K562 (cell line): ENCODE data around the gene QKI.

ENCODE experiments used
- CTCF ChIP-seq, 3 experiments: IDR thresholded peaks in 2 of 3; conservative IDR thresholded peaks in 1 of 3; 2 replicates each; pipeline ENCODE4 v1.5.1; 2011 to 2012; ENCODE audit warnings: low read length in 3 of 3, mild to moderate bottlenecking in 3 of 3, control low read depth in 2 of 3, improper control_type of control experiment in 1 of 3, inconsistent platforms in 1 of 3, low read depth in 1 of 3, mixed read lengths in 1 of 3, moderate library complexity in 1 of 3; ENCODE audit not compliant: insufficient read depth in 2 of 3
- SMC3 ChIP-seq: conservative IDR thresholded peaks from 2 replicates; pipeline ENCODE4 v1.6.1; 2011; ENCODE audit warnings: low read depth, low read length, improper control_type of control experiment; ENCODE audit not compliant: insufficient read depth

- TF ChIP-seq SMC3 (no peak), CTCF (IDR thresholded peaks at IDR 0.05 in 2 of 3, conservative IDR thresholded peaks at IDR 0.05 in 1 of 3; ENCODE audit: insufficient read depth in 2 of 3, low read depth in 1 of 3, low read length in 3 of 3) (no peak)
Measured at GRCh38 chr6:163393923-163394322, 20.6 kb upstream of the QKI start.
